ENCODE data around the gene NLRP5.
"Not testable (repeated sequence)": the region's sequence is repeated elsewhere in the genome, so short reads cannot be mapped to it uniquely, and the experiment has no call there.

NLRP5 gene

GRCh38 chr19:56098731-56099568, 112.4 kb downstream of the NLRP5 start:
- no peak for DNase-seq (ENCODE audit: low read depth)

GRCh38 chr19:56099638-56100539, 113.3 kb downstream of the NLRP5 start:
- no peak for DNase-seq (ENCODE audit: low read depth)

- no peak for DNase-seq (ENCODE audit: low read depth)
These were observed 114.5 kb downstream of the NLRP5 start for GRCh38 chr19:56101095-56101494.

GRCh38 chr19:56101746-56102535, 115.4 kb downstream of the NLRP5 start:
- DNase-seq (ENCODE audit: low read depth) = no peak

- no peak for DNase-seq (ENCODE audit: low read depth)
These were observed 116.5 kb downstream of the NLRP5 start for GRCh38 chr19:56103027-56103614.

GRCh38 chr19:56104423-56104822, 117.8 kb downstream of the NLRP5 start:
- no peak for DNase-seq (ENCODE audit: low read depth)

- no peak for DNase-seq (ENCODE audit: low read depth)
These were observed 118.6 kb downstream of the NLRP5 start for GRCh38 chr19:56105090-56105701.

- not testable (repeated sequence) for DNase-seq (ENCODE audit: low read depth)
These were observed 119.3 kb downstream of the NLRP5 start for GRCh38 chr19:56105831-56106396.

- no peak for DNase-seq (ENCODE audit: low read depth)
These were observed 119.8 kb downstream of the NLRP5 start for GRCh38 chr19:56106397-56106849.

GRCh38 chr19:56106993-56107392, 120.4 kb downstream of the NLRP5 start:
- no peak for DNase-seq (ENCODE audit: low read depth)

GRCh38 chr19:56107626-56108351, 121.2 kb downstream of the NLRP5 start:
- DNase-seq (ENCODE audit: low read depth) = no peak

- DNase-seq (ENCODE audit: low read depth) = no peak
These were observed 122.0 kb downstream of the NLRP5 start for GRCh38 chr19:56108447-56109195.

- no peak for DNase-seq (ENCODE audit: low read depth)
These were observed 122.7 kb downstream of the NLRP5 start for GRCh38 chr19:56109226-56109625.

GRCh38 chr19:56110515-56111448, 124.2 kb downstream of the NLRP5 start:
- DNase-seq (ENCODE audit: low read depth) = no peak
